ENCODE results near the gene TYW1.
"Not testable (repeated sequence)": the region's sequence is repeated elsewhere in the genome, so short reads cannot be mapped to it uniquely, and the experiment has no call there.

TYW1 gene

GRCh38 chr7:66996444-66997191, at the start of gene TYW1:
TYW1 (plus strand) TSS chr7:66996833; CDS start chr7:66996979, 146 bp downstream.
- DNase-seq = peak; percentile 56 to 99 (median 96)

DNA sequence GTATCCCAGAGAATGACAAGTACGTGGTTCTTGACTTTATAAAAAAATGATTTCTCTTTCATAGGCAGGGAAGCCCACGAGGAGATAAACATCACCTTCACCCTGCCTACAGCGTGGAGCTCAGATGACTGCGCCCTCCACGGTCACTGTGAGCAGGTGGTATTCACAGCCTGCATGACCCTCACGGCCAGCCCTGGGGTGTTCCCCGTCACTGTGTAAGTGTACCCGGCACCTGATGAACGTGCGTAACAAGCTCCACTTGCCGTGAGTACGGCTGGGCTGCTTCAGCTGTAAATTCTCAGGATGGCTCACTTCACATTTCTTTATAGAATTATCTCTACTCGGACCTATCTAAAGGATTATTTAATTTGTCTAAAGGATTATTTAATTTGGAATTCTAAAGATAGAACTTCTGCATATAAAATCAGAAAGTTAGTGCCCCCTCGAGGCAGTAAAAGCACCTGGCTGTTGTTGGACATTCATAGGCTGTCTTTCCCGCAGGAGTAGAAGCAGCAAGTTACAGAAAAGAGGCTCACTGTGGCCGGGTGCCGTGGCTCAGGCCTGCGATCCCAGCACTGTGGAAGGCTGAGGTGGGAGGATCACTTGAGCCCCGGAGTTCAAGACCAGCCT, 48.0 kb upstream of the TYW1 start:
- no peak for DNase-seq

- DNase-seq = no peak
These were observed 46.3 kb upstream of the TYW1 start for GRCh38 chr7:66950311-66950710.

DNA sequence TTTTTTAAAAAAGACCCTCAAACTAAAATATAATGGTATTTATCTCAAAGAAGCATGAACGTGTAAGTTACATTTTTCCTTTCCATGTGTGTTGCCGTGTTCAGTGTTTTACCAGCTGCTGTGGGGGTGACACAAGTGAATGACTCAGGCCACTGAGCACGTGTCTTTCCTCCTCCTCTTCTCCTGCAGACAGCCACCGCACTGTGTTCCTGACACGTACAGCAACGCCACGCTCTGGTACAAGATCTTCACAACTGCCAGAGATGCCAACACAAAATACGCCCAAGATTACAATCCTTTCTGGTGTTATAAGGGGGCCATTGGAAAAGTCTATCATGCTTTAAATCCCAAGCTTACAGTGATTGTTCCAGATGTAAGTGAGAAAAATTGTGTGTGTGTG, 45.9 kb upstream of the TYW1 start:
- peak in 7 of 14 donors; percentile 2 to 20 (median 6) for DNase-seq

DNA sequence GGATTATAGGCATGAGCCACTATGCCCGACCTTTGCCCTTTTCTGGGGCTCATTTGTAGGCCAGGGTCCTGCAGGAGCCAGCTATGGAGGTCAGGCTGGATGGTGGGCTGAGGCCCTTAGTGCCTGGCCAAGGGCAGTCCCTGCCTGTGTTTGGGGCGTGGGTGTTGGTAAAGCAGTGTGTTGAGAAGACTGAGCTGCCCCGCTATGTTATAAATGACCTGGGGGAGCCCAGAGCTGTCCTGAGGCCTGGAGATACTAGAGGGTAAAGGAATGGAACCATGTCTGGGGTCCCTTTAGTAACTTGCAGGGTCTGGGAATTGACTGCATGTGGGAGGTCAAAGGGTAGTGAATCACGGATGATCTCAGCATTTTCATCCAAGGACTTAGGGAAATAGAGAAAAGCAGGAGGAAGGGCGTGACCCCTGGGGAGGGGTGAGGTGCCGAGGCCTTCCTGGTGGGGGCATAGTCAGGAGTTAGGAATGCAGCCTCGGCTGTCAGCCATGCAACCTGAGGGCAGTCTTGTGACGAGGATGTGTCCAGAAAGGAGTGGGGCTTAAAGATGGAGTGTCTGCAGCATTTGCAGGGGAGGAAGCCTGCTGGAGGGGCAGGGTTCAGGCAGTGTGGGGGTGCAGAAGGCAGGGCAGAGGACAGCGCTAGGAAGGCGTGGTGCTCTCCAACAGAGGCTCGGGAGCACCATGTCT, 44.1 kb upstream of the TYW1 start:
- no peak for DNase-seq

DNA sequence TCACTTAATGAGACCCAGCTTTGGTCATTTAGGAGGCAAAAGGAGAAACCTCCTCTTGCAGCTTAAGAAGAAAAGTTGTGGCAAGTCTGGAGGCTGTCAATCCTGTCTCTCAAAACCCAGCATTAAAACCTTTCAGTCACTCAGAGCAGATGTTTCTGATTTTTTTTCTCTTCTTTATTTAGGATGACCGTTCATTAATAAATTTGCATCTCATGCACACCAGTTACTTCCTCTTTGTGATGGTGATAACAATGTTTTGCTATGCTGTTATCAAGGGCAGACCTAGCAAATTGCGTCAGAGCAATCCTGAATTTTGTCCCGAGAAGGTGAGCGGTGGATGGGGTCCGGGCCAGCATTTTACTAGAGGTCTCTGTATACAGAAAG, 43.6 kb upstream of the TYW1 start:
- DNase-seq = no peak

DNA sequence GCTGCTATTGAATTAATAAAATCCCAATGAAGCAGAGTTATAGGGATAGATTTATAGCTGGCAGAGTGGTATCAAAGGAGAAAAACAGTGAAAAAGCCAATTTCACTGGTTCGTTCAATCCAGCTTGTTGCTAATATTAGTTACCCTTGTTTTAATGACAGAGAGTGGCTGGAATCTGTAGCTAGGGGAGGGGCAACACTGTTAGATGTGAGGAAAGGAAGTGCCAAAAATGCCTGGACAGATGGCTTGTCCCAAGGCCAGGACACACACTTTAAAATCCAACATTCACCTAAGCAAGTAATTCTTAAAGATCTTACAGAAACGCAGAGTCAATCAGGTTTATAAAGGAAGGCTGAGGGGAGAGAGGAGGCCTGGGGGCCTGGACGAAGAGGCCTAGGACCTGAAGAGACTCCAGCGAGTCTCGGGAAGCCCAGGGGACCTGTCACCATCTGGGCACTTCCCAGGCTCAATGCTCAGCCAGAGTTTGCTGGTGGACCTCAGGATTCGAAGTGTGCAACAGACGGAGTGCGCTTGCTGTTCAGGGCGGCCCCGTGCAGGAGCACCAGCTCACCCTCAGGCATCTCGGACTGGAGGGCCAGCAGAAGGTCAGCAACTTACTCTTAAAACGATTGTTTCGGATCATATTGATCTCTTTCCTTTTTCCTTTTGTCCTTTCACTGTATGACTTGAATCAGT, 38.9 kb upstream of the TYW1 start:
- DNase-seq = peak in 1 of 14 donors; percentile 59

GRCh38 chr7:66958538-66959350, 37.9 kb upstream of the TYW1 start:
- no peak for DNase-seq

- DNase-seq = no peak
These were observed 36.4 kb upstream of the TYW1 start for GRCh38 chr7:66960192-66960591.

- no peak for DNase-seq
These were observed 35.5 kb upstream of the TYW1 start for GRCh38 chr7:66961096-66961495.

- no peak for DNase-seq
These were observed 32.2 kb upstream of the TYW1 start for GRCh38 chr7:66964411-66964810.

- no peak for DNase-seq
These were observed 29.6 kb upstream of the TYW1 start for GRCh38 chr7:66967029-66967428.

- DNase-seq = not testable (repeated sequence)
These were observed 27.6 kb upstream of the TYW1 start for GRCh38 chr7:66969001-66969400.

- no peak for DNase-seq
These were observed 26.3 kb upstream of the TYW1 start for GRCh38 chr7:66970310-66970709.

DNA sequence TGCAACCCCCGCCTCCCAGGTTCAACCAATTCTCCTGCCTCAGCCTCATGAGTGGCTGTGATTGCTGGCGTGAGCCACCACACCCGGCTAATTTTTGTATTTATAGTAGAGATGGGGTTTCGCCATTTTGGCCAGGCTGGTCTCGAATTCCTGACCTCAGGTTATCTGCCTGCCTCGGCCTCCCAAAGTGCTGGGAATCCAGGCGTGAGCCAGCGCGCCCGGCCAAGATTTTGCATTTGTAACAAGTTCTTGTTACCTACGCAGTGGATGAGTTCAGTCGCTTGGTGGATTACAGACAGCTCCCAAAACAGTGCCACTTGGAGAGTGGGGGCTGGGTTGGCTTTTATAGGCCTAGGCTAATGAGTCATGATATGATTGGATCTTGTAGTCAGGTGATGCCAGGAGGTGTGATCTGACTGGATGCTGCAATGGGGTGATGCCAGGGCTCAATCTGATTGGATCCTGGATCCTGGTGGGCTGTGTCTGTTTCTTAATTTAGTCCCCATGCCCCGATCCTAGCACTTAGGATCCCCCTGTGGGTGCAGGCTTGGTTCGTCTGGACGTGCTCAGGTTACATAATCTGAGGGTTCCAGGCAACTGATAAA, 21.5 kb upstream of the TYW1 start:
- no peak for DNase-seq

DNA sequence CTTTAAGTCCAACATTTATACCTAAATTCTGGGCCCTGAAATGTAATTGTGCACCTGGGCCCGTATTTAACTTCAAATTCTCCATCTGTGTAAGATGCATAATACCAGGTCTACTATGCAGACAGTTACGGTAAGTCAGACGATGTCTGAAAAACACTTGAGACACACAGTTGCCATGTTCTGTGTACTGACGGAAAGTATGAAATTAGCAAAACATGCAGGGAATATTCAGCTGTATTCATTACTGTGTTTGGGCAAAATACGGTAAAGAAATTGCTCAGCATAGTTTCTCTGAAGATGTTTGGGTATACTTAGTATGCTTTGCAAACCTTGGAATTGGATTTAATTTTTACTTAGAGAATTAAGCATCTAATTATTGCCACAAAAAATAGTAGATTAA, 18.3 kb upstream of the TYW1 start:
- not testable (repeated sequence) for DNase-seq

GRCh38 chr7:66979013-66979412, 17.6 kb upstream of the TYW1 start:
- DNase-seq = not testable (repeated sequence)

- DNase-seq = not testable (repeated sequence)
These were observed 16.3 kb upstream of the TYW1 start for GRCh38 chr7:66980336-66980735.

GRCh38 chr7:66989552-66989951, 7.1 kb upstream of the TYW1 start:
- not testable (repeated sequence) for DNase-seq

GRCh38 chr7:66994051-66994450, 2.6 kb upstream of the TYW1 start:
- not testable (repeated sequence) for DNase-seq

- peak in 10 of 14 donors; percentile 5 to 46 (median 10) for DNase-seq
These were observed 2.0 kb upstream of the TYW1 start for GRCh38 chr7:66994691-66995049.
